ENCODE measurements around the gene EDC3. TPM values are rescaled to one million over a fixed set of nuclear protein-coding genes. Genes with fewer than 3 reads are reported as not detected.
"Not testable (repeated sequence)": the region's sequence is repeated elsewhere in the genome, so short reads cannot be mapped to it uniquely, and the experiment has no call there.

Gene EDC3
- total RNA-seq, 1 experiment from 2014 or later: 14.7 TPM

DNA sequence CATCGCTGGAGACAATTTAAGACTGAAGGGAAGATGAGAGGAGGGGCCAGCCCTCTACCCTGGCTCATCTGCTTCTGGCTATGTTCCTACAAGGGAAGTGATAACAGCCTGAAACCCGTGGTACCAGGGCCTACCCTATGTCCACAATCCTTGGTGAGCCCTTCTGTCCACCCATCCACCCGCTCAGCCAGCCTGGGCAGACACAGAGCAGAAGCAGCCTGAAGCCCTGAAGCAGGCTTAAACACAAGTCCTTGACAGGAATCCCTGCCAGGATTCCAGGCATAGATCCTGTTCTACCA, 64.8 kb downstream of the EDC3 start:
- H4K20me1 ChIP-seq (ENCODE audit: insufficient read depth, low read depth, low read length): peaks cover 16% of the 10 kb centered on the region; the same call in 1 of the 2 replicates
- H3K9ac ChIP-seq (ENCODE audit: low read length): peak overlapping the region; percentile 20; the same call in 1 of the 2 replicates
- H3K4me3 ChIP-seq (ENCODE audit: low read length): no peak overlapping the region
- H3K36me3 ChIP-seq (ENCODE audit: insufficient read depth, low read length): peaks cover 33% of the 10 kb centered on the region; the same call in 1 of the 2 replicates
- H3K79me2 ChIP-seq (ENCODE audit: low read length): no peaks in the 10 kb centered on the region; the same call in 1 of the 2 replicates
- H2AFZ ChIP-seq (ENCODE audit: low read length): no peak overlapping the region
- no peaks in the 10 kb centered on the region for H3K27me3 ChIP-seq (ENCODE audit: low read length)
- peak overlapping the region; percentile 61 for H3K27ac ChIP-seq (ENCODE audit: low read length)
- H3K9me3 ChIP-seq (ENCODE audit: low read length): no peaks in the 10 kb centered on the region
- DNase-seq: no peak
- H3K9me2 ChIP-seq (replicated peaks; ENCODE audit: insufficient read depth, low read length): no peaks in the 10 kb centered on the region
- peaks cover 34% of the 10 kb centered on the region for H3K4me1 ChIP-seq (ENCODE audit: low read length)
- H3K4me2 ChIP-seq (ENCODE audit: low read depth, low read length, poor library complexity, severe bottlenecking): no peak overlapping the region

DNA sequence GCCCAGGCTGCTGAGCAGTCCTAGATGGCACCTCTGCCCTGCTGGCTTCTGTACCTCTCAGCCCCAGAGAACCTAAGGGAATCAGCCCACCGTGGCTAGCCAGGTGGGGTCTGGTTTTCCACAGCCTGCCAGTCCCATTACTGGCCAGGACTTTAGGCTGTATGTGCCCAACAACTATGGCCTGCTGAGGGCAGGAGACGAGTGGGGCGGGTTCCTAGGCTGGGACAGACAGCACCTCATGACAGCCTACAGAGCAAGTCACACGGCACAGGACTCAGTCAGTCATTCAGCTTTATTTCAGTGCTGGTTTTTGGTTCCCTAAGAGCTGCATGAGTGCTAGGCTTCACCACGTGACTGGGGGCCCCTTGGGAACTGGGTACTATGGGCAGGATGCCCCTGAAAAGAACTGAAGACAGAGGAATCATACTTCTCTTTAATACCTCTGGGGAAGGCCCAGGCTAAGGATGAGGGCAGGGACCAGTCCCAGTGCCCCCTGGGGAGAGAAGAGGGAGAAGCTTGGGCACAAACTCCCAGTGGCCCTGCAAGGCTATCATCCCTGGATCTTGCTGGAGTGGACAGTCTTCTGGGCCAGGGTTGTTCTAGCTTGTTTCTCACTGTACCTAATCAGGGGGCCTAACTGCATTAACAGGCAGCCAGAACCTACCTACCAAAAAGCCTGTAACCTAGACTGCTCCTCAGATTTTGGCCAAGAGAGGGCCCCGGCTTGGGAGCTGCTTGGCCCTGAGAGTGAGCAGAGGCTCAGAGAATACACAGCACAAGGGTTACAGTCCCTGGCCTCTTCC, 65.3 kb downstream of the EDC3 start:
- peak overlapping the region; percentile 35 for H3K9ac ChIP-seq (ENCODE audit: low read length)
- peaks cover 30% of the 10 kb centered on the region; the same call in 1 of the 2 replicates for H3K36me3 ChIP-seq (ENCODE audit: insufficient read depth, low read length)
- peak overlapping the region; percentile 61 for H3K27ac ChIP-seq (ENCODE audit: low read length)
- no peaks in the 10 kb centered on the region for H3K9me2 ChIP-seq (replicated peaks; ENCODE audit: insufficient read depth, low read length)
- no peak overlapping the region for H3K4me3 ChIP-seq (ENCODE audit: low read length)
- H4K20me1 ChIP-seq (ENCODE audit: insufficient read depth, low read depth, low read length): peaks cover 19% of the 10 kb centered on the region; the same call in 1 of the 2 replicates
- H3K79me2 ChIP-seq (ENCODE audit: low read length): no peaks in the 10 kb centered on the region; the same call in 1 of the 2 replicates
- DNase-seq: peak; percentile 83
- no peaks in the 10 kb centered on the region for H3K9me3 ChIP-seq (ENCODE audit: low read length)
- no peak overlapping the region for H3K4me2 ChIP-seq (ENCODE audit: low read depth, low read length, poor library complexity, severe bottlenecking)
- no peak overlapping the region for H2AFZ ChIP-seq (ENCODE audit: low read length)
- no peaks in the 10 kb centered on the region for H3K27me3 ChIP-seq (ENCODE audit: low read length)
- H3K4me1 ChIP-seq (ENCODE audit: low read length): peaks cover 36% of the 10 kb centered on the region

DNA sequence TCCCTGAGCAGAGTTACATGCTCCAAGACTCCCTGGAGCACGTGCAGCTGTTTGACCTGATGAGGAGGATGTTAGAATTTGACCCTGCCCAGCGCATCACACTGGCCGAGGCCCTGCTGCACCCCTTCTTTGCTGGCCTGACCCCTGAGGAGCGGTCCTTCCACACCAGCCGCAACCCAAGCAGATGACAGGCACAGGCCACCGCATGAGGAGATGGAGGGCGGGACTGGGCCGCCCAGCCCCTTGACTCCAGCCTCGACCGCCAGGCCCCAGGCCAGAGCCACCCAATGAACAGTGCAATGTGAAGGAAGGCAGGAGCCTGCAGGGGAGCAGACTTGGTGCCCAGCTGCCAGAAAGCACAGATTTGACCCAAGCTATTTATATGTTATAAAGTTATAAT, 66.1 kb downstream of the EDC3 start:
- not testable (repeated sequence) for DNase-seq; H2AFZ ChIP-seq (ENCODE audit: low read length); H3K4me2 ChIP-seq (ENCODE audit: low read depth, low read length, poor library complexity, severe bottlenecking); H3K9me3 ChIP-seq (ENCODE audit: low read length); H3K9me2 ChIP-seq (replicated peaks; ENCODE audit: insufficient read depth, low read length); H3K4me3 ChIP-seq (ENCODE audit: low read length); H3K27me3 ChIP-seq (ENCODE audit: low read length); H3K79me2 ChIP-seq (ENCODE audit: low read length); H3K9ac ChIP-seq (ENCODE audit: low read length)
- Histone ChIP-seq H3K36me3 (ENCODE audit: insufficient read depth, low read length) (peaks cover 30% of the 10 kb centered on the region; the same call in 1 of the 2 replicates), H4K20me1 (ENCODE audit: insufficient read depth, low read depth, low read length) (peaks cover 19% of the 10 kb centered on the region; the same call in 1 of the 2 replicates), H3K4me1 (ENCODE audit: low read length) (peaks cover 36% of the 10 kb centered on the region), H3K27ac (ENCODE audit: low read length) (peak overlapping the region; percentile 61)

DNA sequence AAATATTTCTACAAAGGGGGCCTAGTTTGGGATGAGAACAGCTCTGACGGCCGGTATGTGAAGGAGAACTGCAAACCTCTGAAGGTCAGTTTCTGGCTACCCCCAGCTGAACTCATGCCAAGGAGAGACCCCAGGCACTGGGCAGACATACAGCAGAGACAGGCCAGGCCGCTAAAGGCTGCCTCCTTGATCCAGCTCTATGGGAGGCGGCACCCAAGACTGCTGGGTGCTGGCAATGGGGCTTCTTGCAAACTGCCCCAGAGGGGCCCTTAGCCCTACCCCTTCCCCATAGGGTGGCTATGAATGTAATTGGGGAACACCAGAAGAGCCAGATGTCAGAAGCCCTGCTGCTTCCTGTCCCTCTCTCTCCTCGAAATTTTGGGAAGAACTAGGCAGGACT, 66.9 kb downstream of the EDC3 start:
- H2AFZ ChIP-seq (ENCODE audit: low read length): no peak overlapping the region
- H3K9ac ChIP-seq (ENCODE audit: low read length): 0 out of 2 replicates have a peak overlapping the region, but pooled peaks have one; percentile 8
- no peaks in the 10 kb centered on the region for H3K27me3 ChIP-seq (ENCODE audit: low read length)
- no peak overlapping the region for H3K27ac ChIP-seq (ENCODE audit: low read length)
- no peak overlapping the region for H3K4me2 ChIP-seq (ENCODE audit: low read depth, low read length, poor library complexity, severe bottlenecking)
- H3K79me2 ChIP-seq (ENCODE audit: low read length): no peaks in the 10 kb centered on the region; the same call in 1 of the 2 replicates
- H3K4me3 ChIP-seq (ENCODE audit: low read length): no peak overlapping the region
- peaks cover 21% of the 10 kb centered on the region for H4K20me1 ChIP-seq (ENCODE audit: insufficient read depth, low read depth, low read length)
- H3K9me3 ChIP-seq (ENCODE audit: low read length): no peaks in the 10 kb centered on the region
- peaks cover 36% of the 10 kb centered on the region for H3K4me1 ChIP-seq (ENCODE audit: low read length)
- DNase-seq: no peak
- H3K9me2 ChIP-seq (replicated peaks; ENCODE audit: insufficient read depth, low read length): no peaks in the 10 kb centered on the region
- peaks cover 38% of the 10 kb centered on the region; the same call in 1 of the 2 replicates for H3K36me3 ChIP-seq (ENCODE audit: insufficient read depth, low read length)

DNA sequence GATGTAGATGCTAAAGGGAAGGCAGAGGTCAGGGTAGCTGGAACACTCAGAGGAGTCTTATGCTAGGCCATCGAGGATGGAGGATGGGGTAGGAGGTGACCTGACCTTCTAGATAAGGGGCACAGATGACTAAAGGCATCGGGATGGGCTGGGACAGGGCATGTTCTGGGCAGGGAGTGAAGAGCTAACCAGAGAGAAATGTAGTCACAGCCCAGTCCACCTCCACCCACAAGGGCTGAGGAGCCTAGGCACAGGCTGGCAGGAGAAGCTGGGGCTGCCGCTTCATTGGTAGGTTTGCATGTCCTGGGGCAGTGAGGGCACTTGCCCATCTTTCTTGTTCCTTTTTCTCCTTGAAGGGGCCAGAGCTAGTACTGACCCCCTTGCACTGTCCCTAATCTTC, 67.6 kb downstream of the EDC3 start:
- H4K20me1 ChIP-seq (ENCODE audit: insufficient read depth, low read depth, low read length): peaks cover 26% of the 10 kb centered on the region
- peak overlapping the region; percentile 48; the same call in 1 of the 2 replicates for H3K27ac ChIP-seq (ENCODE audit: low read length)
- H3K4me1 ChIP-seq (ENCODE audit: low read length): peaks cover 36% of the 10 kb centered on the region

DNA sequence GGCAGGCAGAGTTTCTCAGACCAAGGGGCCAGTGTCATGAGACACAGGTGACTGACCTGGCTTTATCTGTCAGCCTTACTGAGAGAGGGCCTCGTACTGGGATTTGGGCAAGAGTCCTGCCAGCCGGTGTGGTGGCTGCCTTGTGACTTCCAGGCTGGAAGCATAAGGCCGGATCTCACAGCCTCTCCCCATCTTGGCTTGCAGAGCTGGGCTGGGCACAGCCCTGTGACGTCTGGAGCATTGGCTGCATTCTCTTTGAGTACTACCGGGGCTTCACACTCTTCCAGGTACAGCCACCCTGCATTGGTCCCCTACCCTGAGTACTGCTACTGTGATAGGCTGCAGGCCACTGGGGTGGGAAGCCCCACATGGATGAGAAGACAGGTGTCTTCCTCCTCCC, 68.1 kb downstream of the EDC3 start:
- H2AFZ ChIP-seq (ENCODE audit: low read length): no peak overlapping the region
- peaks cover 8% of the 10 kb centered on the region for H3K79me2 ChIP-seq (ENCODE audit: low read length)
- DNase-seq: no peak
- peaks cover 27% of the 10 kb centered on the region for H4K20me1 ChIP-seq (ENCODE audit: insufficient read depth, low read depth, low read length)
- H3K9me3 ChIP-seq (ENCODE audit: low read length): no peaks in the 10 kb centered on the region
- H3K4me2 ChIP-seq (ENCODE audit: low read depth, low read length, poor library complexity, severe bottlenecking): no peak overlapping the region
- H3K27me3 ChIP-seq (ENCODE audit: low read length): no peaks in the 10 kb centered on the region
- no peak overlapping the region for H3K9ac ChIP-seq (ENCODE audit: low read length)
- no peaks in the 10 kb centered on the region for H3K9me2 ChIP-seq (replicated peaks; ENCODE audit: insufficient read depth, low read length)
- peaks cover 36% of the 10 kb centered on the region for H3K4me1 ChIP-seq (ENCODE audit: low read length)
- H3K27ac ChIP-seq (ENCODE audit: low read length): peak overlapping the region; percentile 48; the same call in 1 of the 2 replicates
- H3K4me3 ChIP-seq (ENCODE audit: low read length): no peak overlapping the region
- peaks cover 39% of the 10 kb centered on the region; the same call in 1 of the 2 replicates for H3K36me3 ChIP-seq (ENCODE audit: insufficient read depth, low read length)

More for the DNA sequence above, 67.6 kb downstream of the EDC3 start:
- H2AFZ ChIP-seq (ENCODE audit: low read length): no peak overlapping the region
- H3K36me3 ChIP-seq (ENCODE audit: insufficient read depth, low read length): peaks cover 39% of the 10 kb centered on the region; the same call in 1 of the 2 replicates
- H3K4me2 ChIP-seq (ENCODE audit: low read depth, low read length, poor library complexity, severe bottlenecking): no peak overlapping the region
- peaks cover 4% of the 10 kb centered on the region; the same call in 1 of the 2 replicates for H3K79me2 ChIP-seq (ENCODE audit: low read length)
- H3K9me3 ChIP-seq (ENCODE audit: low read length): no peaks in the 10 kb centered on the region
- DNase-seq: no peak
- H3K9ac ChIP-seq (ENCODE audit: low read length): no peak overlapping the region
- H3K27me3 ChIP-seq (ENCODE audit: low read length): no peaks in the 10 kb centered on the region
- no peaks in the 10 kb centered on the region for H3K9me2 ChIP-seq (replicated peaks; ENCODE audit: insufficient read depth, low read length)
- H3K4me3 ChIP-seq (ENCODE audit: low read length): no peak overlapping the region

DNA sequence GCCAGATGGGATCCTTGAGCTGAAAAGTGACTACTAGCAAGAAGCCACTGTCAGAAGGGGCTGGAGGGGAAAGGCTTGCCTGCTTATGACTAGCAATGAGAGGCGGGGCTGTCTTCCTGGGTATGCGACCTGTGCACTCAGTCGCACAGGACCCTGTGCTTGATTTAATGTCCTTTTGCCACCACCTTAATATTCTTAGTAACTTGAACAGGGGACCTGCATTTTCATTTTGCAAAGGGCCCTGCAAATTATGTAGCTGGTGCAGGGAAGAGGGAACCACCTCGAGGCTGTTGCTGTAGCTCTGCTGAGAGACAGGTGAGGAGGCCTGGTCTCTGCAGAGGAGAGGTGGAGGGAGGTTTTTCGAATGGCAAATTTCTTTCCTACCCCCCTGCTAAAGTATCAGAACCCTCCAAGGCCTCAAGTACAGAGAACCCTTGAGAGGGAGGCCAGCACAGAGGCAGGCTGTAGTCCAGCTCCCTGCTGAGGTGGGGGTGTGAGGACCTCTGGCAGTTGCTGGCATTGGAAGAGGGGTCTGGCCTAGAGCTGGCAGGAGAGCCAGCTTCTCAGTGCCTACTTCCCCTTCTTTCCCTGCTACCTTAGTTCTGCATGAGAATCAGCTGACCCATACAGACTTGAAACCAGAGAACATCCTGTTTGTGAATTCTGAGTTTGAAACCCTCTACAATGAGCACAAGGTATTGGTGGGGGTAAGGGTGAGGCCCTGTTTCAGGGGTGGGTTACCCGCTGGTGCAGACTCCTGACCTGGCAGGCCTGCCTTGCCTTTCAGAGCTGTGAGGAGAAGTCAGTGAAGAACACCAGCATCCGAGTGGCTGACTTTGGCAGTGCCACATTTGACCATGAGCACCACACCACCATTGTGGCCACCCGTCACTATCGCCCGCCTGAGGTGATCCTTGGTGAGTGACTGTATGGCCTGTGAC, 68.8 kb downstream of the EDC3 start:
- Histone ChIP-seq H3K4me2 (ENCODE audit: low read depth, low read length, poor library complexity, severe bottlenecking) (no peak overlapping the region), H3K79me2 (ENCODE audit: low read length) (peaks cover 16% of the 10 kb centered on the region), H3K4me1 (ENCODE audit: low read length) (peaks cover 36% of the 10 kb centered on the region), H3K9ac (ENCODE audit: low read length) (peak overlapping the region; percentile 34; the same call in 1 of the 2 replicates), H3K4me3 (ENCODE audit: low read length) (no peak overlapping the region), H3K27me3 (ENCODE audit: low read length) (no peaks in the 10 kb centered on the region), H3K9me2 (replicated peaks; ENCODE audit: insufficient read depth, low read length) (no peaks in the 10 kb centered on the region), H2AFZ (ENCODE audit: low read length) (no peak overlapping the region), H3K9me3 (ENCODE audit: low read length) (no peaks in the 10 kb centered on the region), H3K27ac (ENCODE audit: low read length) (peak overlapping the region; percentile 48), H4K20me1 (ENCODE audit: insufficient read depth, low read depth, low read length) (peaks cover 35% of the 10 kb centered on the region), H3K36me3 (ENCODE audit: insufficient read depth, low read length) (peaks cover 42% of the 10 kb centered on the region; the same call in 1 of the 2 replicates)
- peak; percentile 66 for DNase-seq
